BLaER1 treated with 17β-estradiol and CSF1 and Interleukin-3, amounts not matched to agents 10 nM and 100 nM (cell line): ENCODE results near the gene SLC47A1.
A peak's percentile ranks its signal among the peaks of the same experiment; 100 is the strongest.
"Not testable (repeated sequence)": the region's sequence is repeated elsewhere in the genome, so short reads cannot be mapped to it uniquely, and the experiment has no call there.

Source experiments
- H3K27ac ChIP-seq, 11 experiments: shearing (Covaris generic); formaldehyde crosslinking; 2 replicates each; pipeline ENCODE4 v1.8.1; 2022
- H3K27me3 ChIP-seq, 11 experiments: shearing (Covaris generic); formaldehyde crosslinking; 2 replicates each; pipeline ENCODE4 v1.8.1; 2022
- H3K36me3 ChIP-seq, 11 experiments: shearing (Covaris generic); formaldehyde crosslinking; 2 replicates each; pipeline ENCODE4 v1.8.1; 2022
- H3K4me1 ChIP-seq, 10 experiments: shearing (Covaris generic); formaldehyde crosslinking; 2 replicates each; pipeline ENCODE4 v1.8.1; 2022
- H3K4me2 ChIP-seq, 11 experiments: shearing (Covaris generic); formaldehyde crosslinking; 2 replicates each; pipeline ENCODE4 v1.8.1; 2022
- H3K4me3 ChIP-seq, 10 experiments: shearing (Covaris generic); formaldehyde crosslinking; 2 replicates each; pipeline ENCODE4 v1.8.1; 2022
- H3K9ac ChIP-seq, 11 experiments: shearing (Covaris generic); formaldehyde crosslinking; 2 replicates each; pipeline ENCODE4 v1.8.1; 2022
- H3K9me3 ChIP-seq, 11 experiments: shearing (Covaris generic); formaldehyde crosslinking; replicated peaks in 1 of 11; 2 replicates each; pipeline ENCODE4 v1.8.1; 2022
- H4K20me1 ChIP-seq, 11 experiments: shearing (Covaris generic); formaldehyde crosslinking; 2 replicates each; pipeline ENCODE4 v1.8.1; 2022
- Cebpa-rat ChIP-seq, 11 experiments: shearing (Covaris generic); IDR thresholded peaks; 2 replicates each; pipeline ENCODE4 v1.8.1; 2022

Gene SLC47A1

GRCh38 chr17:19578545-19578944, 44.9 kb downstream of the SLC47A1 start:
- Histone ChIP-seq H3K36me3 (no peaks in the 10 kb centered on the region), H3K4me3 (no peak overlapping the region), H3K4me1 (no peaks in the 10 kb centered on the region), H4K20me1 (no peaks in the 10 kb centered on the region), H3K9me3 (peaks cover 0 to 7% (median 0%) of the 10 kb centered on the region in 11 experiments; a peak in 1 of 22 replicates), H3K27me3 (no peaks in the 10 kb centered on the region), H3K9ac (no peak overlapping the region), H3K4me2 (no peak overlapping the region), H3K27ac (no peak overlapping the region)
- no peak for TF ChIP-seq Cebpa-rat (IDR thresholded peaks at IDR 0.05)

GRCh38 chr17:19579192-19579761, 45.6 kb downstream of the SLC47A1 start:
- H4K20me1 ChIP-seq: no peaks in the 10 kb centered on the region
- no peak overlapping the region for H3K9ac ChIP-seq
- no peak overlapping the region for H3K4me2 ChIP-seq
- H3K27ac ChIP-seq: no peak overlapping the region
- H3K36me3 ChIP-seq: no peaks in the 10 kb centered on the region
- H3K4me1 ChIP-seq: no peaks in the 10 kb centered on the region
- H3K9me3 ChIP-seq: peaks cover 0 to 7% (median 0%) of the 10 kb centered on the region in 11 experiments; a peak in 1 of 22 replicates
- no peak for TF ChIP-seq Cebpa-rat (IDR thresholded peaks at IDR 0.05)
- no peak overlapping the region for H3K4me3 ChIP-seq
- no peaks in the 10 kb centered on the region for H3K27me3 ChIP-seq

- no peak for TF ChIP-seq Cebpa-rat (IDR thresholded peaks at IDR 0.05)
- no peak overlapping the region for H3K27ac ChIP-seq
- H3K27me3 ChIP-seq: no peaks in the 10 kb centered on the region
- no peaks in the 10 kb centered on the region for H4K20me1 ChIP-seq
- peaks cover 0 to 7% (median 0%) of the 10 kb centered on the region in 11 experiments; a peak in 1 of 22 replicates for H3K9me3 ChIP-seq
- no peaks in the 10 kb centered on the region for H3K4me1 ChIP-seq
- H3K4me2 ChIP-seq: no peak overlapping the region
- H3K36me3 ChIP-seq: no peaks in the 10 kb centered on the region
- no peak overlapping the region for H3K9ac ChIP-seq
- no peak overlapping the region for H3K4me3 ChIP-seq
Observed at GRCh38 chr17:19579867-19580565, 46.4 kb downstream of the SLC47A1 start.

- not testable (repeated sequence) for H4K20me1 ChIP-seq, H3K27me3 ChIP-seq, H3K36me3 ChIP-seq, H3K9ac ChIP-seq, H3K27ac ChIP-seq, H3K9me3 ChIP-seq, H3K4me2 ChIP-seq, H3K4me3 ChIP-seq, H3K4me1 ChIP-seq
Observed at GRCh38 chr17:19580566-19580920, 46.9 kb downstream of the SLC47A1 start.

GRCh38 chr17:19582152-19582551, 48.5 kb downstream of the SLC47A1 start:
- not testable (repeated sequence) for H3K27me3 ChIP-seq, H3K4me1 ChIP-seq, H3K9me3 ChIP-seq, H4K20me1 ChIP-seq, H3K4me3 ChIP-seq, H3K4me2 ChIP-seq, H3K9ac ChIP-seq, H3K36me3 ChIP-seq, H3K27ac ChIP-seq

- no peak overlapping the region for H3K4me2 ChIP-seq
- no peaks in the 10 kb centered on the region for H3K27me3 ChIP-seq
- H3K9me3 ChIP-seq: peaks cover 0 to 7% (median 0%) of the 10 kb centered on the region in 11 experiments; a peak in 1 of 22 replicates
- H3K4me1 ChIP-seq: no peaks in the 10 kb centered on the region
- no peak overlapping the region for H3K9ac ChIP-seq
- no peaks in the 10 kb centered on the region for H3K36me3 ChIP-seq
- H3K4me3 ChIP-seq: no peak overlapping the region
- no peak overlapping the region for H3K27ac ChIP-seq
- H4K20me1 ChIP-seq: no peaks in the 10 kb centered on the region
- TF ChIP-seq Cebpa-rat (IDR thresholded peaks at IDR 0.05): no peak
Observed at GRCh38 chr17:19583871-19584270, 50.2 kb downstream of the SLC47A1 start.

GRCh38 chr17:19590451-19590850, 56.8 kb downstream of the SLC47A1 start:
- Histone ChIP-seq H3K4me2 (peak overlapping the region; percentile 2 to 48 (median 29); a peak in 13 of 22 replicates), H3K9ac (no peak overlapping the region), H3K4me3 (no peak overlapping the region), H3K9me3 (no peaks in the 10 kb centered on the region), H3K27ac (peak overlapping the region in 1 of 11 experiments; percentile 26; a peak in 1 of 22 replicates), H3K36me3 (no peaks in the 10 kb centered on the region), H3K27me3 (no peaks in the 10 kb centered on the region), H4K20me1 (no peaks in the 10 kb centered on the region), H3K4me1 (peaks cover 5 to 17% (median 11%) of the 10 kb centered on the region in 10 experiments; a peak in 14 of 20 replicates)
- no peak for TF ChIP-seq Cebpa-rat (IDR thresholded peaks at IDR 0.05)

- no peaks in the 10 kb centered on the region for H4K20me1 ChIP-seq
- H3K9ac ChIP-seq: no peak overlapping the region
- H3K4me2 ChIP-seq: peak overlapping the region in 6 of 11 experiments; percentile 2 to 31 (median 15); a peak in 7 of 22 replicates
Observed at GRCh38 chr17:19590912-19591551, 57.4 kb downstream of the SLC47A1 start.

GRCh38 chr17:19592316-19592715, 58.7 kb downstream of the SLC47A1 start:
- Histone ChIP-seq H3K4me1 (peaks cover 5 to 17% (median 11%) of the 10 kb centered on the region in 10 experiments; a peak in 14 of 20 replicates), H3K36me3 (no peaks in the 10 kb centered on the region), H3K9me3 (no peaks in the 10 kb centered on the region), H3K27me3 (no peaks in the 10 kb centered on the region), H3K4me3 (no peak overlapping the region), H3K27ac (no peak overlapping the region), H4K20me1 (no peaks in the 10 kb centered on the region), H3K4me2 (no peak overlapping the region), H3K9ac (no peak overlapping the region)
- TF ChIP-seq Cebpa-rat (IDR thresholded peaks at IDR 0.05): no peak

More at GRCh38 chr17:19590912-19591551, 57.4 kb downstream of the SLC47A1 start:
- H3K27me3 ChIP-seq: no peaks in the 10 kb centered on the region
- H3K4me1 ChIP-seq: peaks cover 5 to 17% (median 11%) of the 10 kb centered on the region in 10 experiments; a peak in 14 of 20 replicates
- no peak for TF ChIP-seq Cebpa-rat (IDR thresholded peaks at IDR 0.05)
- H3K9me3 ChIP-seq: no peaks in the 10 kb centered on the region
- H3K4me3 ChIP-seq: no peak overlapping the region
- peak overlapping the region in 1 of 11 experiments; percentile 26; a peak in 1 of 22 replicates for H3K27ac ChIP-seq
- no peaks in the 10 kb centered on the region for H3K36me3 ChIP-seq
